Body of pancreas (tissue), 4 donors: ENCODE data around the gene WDR64.

Experiments used
- POLR2A ChIP-seq, 3 donors: fragments of 450-650 bp; IDR thresholded peaks; one replicate each; pipeline ENCODE4 v1.6.1; 2016; ENCODE audit warnings: antibody characterized with exemption in 3 of 3, mild to moderate bottlenecking in 2 of 3
- TF ChIP-seq, protein P1 (sequence below), 7 experiments: fragments of 450-650 bp in 4 of 7; fragments of 200-600 bp in 3 of 7; sonication (generic) in 3 of 7; IDR thresholded peaks; one replicate each; pipeline ENCODE4 v1.5.1; 2016 to 2019; ENCODE audit warnings: antibody characterized with exemption in 7 of 7

DNA sequence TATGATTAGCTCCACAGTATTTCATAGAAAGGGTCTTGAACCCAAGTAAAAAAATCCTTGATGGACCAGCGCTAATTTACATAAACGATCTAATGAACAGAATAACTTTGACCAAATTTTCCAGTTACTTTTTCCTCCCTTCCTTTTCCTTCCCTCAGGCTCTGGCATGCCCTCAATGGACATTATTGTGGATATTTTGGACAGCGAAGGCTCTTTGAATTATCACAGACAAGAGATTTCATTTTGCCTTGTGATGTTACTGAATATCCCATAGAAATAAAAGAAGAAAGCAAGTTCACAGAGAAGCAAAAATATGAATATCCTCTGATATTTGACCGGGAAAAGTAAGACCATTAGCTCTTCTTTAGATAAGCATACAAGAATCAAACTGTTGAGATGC, 135.6 kb downstream of the WDR64 start:
- TF ChIP-seq POLR2A (IDR thresholded peaks at IDR 0.05): no peak
- TF ChIP-seq, protein P1, sequence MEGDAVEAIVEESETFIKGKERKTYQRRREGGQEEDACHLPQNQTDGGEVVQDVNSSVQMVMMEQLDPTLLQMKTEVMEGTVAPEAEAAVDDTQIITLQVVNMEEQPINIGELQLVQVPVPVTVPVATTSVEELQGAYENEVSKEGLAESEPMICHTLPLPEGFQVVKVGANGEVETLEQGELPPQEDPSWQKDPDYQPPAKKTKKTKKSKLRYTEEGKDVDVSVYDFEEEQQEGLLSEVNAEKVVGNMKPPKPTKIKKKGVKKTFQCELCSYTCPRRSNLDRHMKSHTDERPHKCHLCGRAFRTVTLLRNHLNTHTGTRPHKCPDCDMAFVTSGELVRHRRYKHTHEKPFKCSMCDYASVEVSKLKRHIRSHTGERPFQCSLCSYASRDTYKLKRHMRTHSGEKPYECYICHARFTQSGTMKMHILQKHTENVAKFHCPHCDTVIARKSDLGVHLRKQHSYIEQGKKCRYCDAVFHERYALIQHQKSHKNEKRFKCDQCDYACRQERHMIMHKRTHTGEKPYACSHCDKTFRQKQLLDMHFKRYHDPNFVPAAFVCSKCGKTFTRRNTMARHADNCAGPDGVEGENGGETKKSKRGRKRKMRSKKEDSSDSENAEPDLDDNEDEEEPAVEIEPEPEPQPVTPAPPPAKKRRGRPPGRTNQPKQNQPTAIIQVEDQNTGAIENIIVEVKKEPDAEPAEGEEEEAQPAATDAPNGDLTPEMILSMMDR (IDR thresholded peaks at IDR 0.05): no peak
